H1 (cell line): ENCODE results near the gene NHERF2. TPM values are rescaled to one million over a fixed set of nuclear protein-coding genes. Genes with fewer than 3 reads are reported as not detected.

ENCODE experiments used
- CTCF ChIA-PET: fragments of 300-600 bp; sonication (Branson Sonifier 250); formaldehyde crosslinking; loops from one replicate; lab custom pipeline; 2021; ENCODE audit not compliant: partially characterized antibody; lab: Charles Lee
- POLR2A ChIA-PET: fragments of 300-600 bp; sonication (Branson Sonifier 250); formaldehyde crosslinking; loops from one replicate; lab custom pipeline; 2021; ENCODE audit warnings: inconsistent platforms; ENCODE audit not compliant: partially characterized antibody; lab: Charles Lee
- DNase-seq, 2 experiments: peaks; one replicate each; pipeline versions ENCODE4 v3.0.0 to v3.0.0-alpha.2; 2010 to 2022; ENCODE audit warnings: low spot score in 2 of 2, low read depth in 1 of 2, mixed read lengths in 1 of 2
- FAIRE-seq: peaks from 2 replicates; lab custom pipeline; 2011; peaks lifted over from hg19 to GRCh38; lab: Jason Lieb, UNC
- H2AFZ ChIP-seq: 2 replicates; pipeline ENCODE4 v1.8.1; 2012; ENCODE audit warnings: low read length, inconsistent platforms
- H2AK5ac ChIP-seq: 2 replicates; pipeline ENCODE4 v1.6.1; 2013; ENCODE audit warnings: low read depth, low read length
- H2BK120ac ChIP-seq: replicated peaks from 2 replicates; pipeline ENCODE3; 2013; ENCODE audit warnings: low read depth, low read length, inconsistent platforms
- H2BK12ac ChIP-seq: 2 replicates; pipeline ENCODE4 v1.6.1; 2013; ENCODE audit warnings: low read depth, low read length
- H2BK15ac ChIP-seq: 2 replicates; pipeline ENCODE4 v1.6.1; 2013; ENCODE audit warnings: low read length
- H2BK20ac ChIP-seq: 2 replicates; pipeline ENCODE4 v1.6.1; 2013; ENCODE audit warnings: low read length
- H2BK5ac ChIP-seq: 2 replicates; pipeline ENCODE4 v1.6.1; 2013; ENCODE audit warnings: low read depth, low read length
- H3K14ac ChIP-seq: 2 replicates; pipeline ENCODE4 v1.6.1; 2013; ENCODE audit warnings: inconsistent platforms; ENCODE audit not compliant: insufficient read length
- H3K18ac ChIP-seq: 2 replicates; pipeline ENCODE4 v1.6.1; 2013; ENCODE audit warnings: low read length; ENCODE audit errors: extremely low read depth
- H3K23ac ChIP-seq: 2 replicates; pipeline ENCODE4 v1.6.1; 2013; ENCODE audit warnings: inconsistent platforms; ENCODE audit not compliant: insufficient read length
- H3K23me2 ChIP-seq: 2 replicates; pipeline ENCODE4 v1.6.1; 2013; ENCODE audit warnings: low read depth, low read length
- H3K27ac ChIP-seq: 2 replicates; pipeline ENCODE4 v1.6.1; 2011; ENCODE audit warnings: low read depth, low read length, inconsistent platforms
- H3K27me3 ChIP-seq, 4 experiments: replicated peaks in 1 of 4; 1 replicate in 1 of 4; 2 replicates in 3 of 4; pipeline versions ENCODE4 v1.6.1 to v1.8.1; 2011 to 2013; ENCODE audit warnings: low read length in 3 of 4, mild to moderate bottlenecking in 3 of 4, inconsistent platforms in 2 of 4, mixed read lengths in 2 of 4, moderate library complexity in 1 of 4; ENCODE audit not compliant: control insufficient read depth in 3 of 4, insufficient read depth in 3 of 4; ENCODE audit errors: extremely low read depth in 1 of 4
- H3K36me3 ChIP-seq, 4 experiments: 2 replicates each; pipeline versions ENCODE4 v1.6.1 to v1.8.1; 2011 to 2013; ENCODE audit warnings: mild to moderate bottlenecking in 4 of 4, low read length in 3 of 4, moderate library complexity in 2 of 4, control low read depth in 1 of 4, inconsistent platforms in 1 of 4; ENCODE audit not compliant: insufficient read depth in 4 of 4, control insufficient read depth in 2 of 4
- H3K4ac ChIP-seq: replicated peaks from 2 replicates; pipeline ENCODE3; 2013; ENCODE audit warnings: low read length, low read depth, mixed read lengths, inconsistent platforms; ENCODE audit not compliant: insufficient read length
- H3K4me1 ChIP-seq, 4 experiments: replicated peaks in 1 of 4; 1 replicate in 1 of 4; 2 replicates in 3 of 4; pipeline versions ENCODE4 v1.6.1 to v1.8.1; 2011 to 2013; ENCODE audit warnings: low read length in 3 of 4, inconsistent platforms in 2 of 4, mixed read lengths in 1 of 4; ENCODE audit not compliant: insufficient read depth in 4 of 4, control insufficient read depth in 3 of 4
- H3K4me2 ChIP-seq, 2 experiments: 2 replicates each; pipeline versions ENCODE4 v1.6.1 to v1.8.1; 2011 to 2013; ENCODE audit warnings: low read depth in 2 of 2, low read length in 2 of 2, control low read depth in 1 of 2, inconsistent platforms in 1 of 2, mild to moderate bottlenecking in 1 of 2; ENCODE audit not compliant: insufficient read depth in 1 of 2
- H3K4me3 ChIP-seq, 4 experiments: fragments of 200-600, 300-600 bp in 1 of 4; sonication (generic), shearing (Covaris generic), sonication (Bioruptor Twin) in 1 of 4; 2 replicates each; pipeline versions ENCODE4 v1.5.1 to v1.8.1; 2011 to 2016; ENCODE audit warnings: low read length in 4 of 4, low read depth in 3 of 4, control low read depth in 2 of 4, inconsistent platforms in 2 of 4, mild to moderate bottlenecking in 2 of 4, mixed read lengths in 1 of 4, moderate library complexity in 1 of 4; ENCODE audit not compliant: insufficient read depth in 2 of 4; ENCODE audit errors: extremely low read depth in 1 of 4
- H3K56ac ChIP-seq: replicated peaks from 2 replicates; pipeline ENCODE3; 2013; ENCODE audit warnings: low read depth, mild to moderate bottlenecking, mixed read lengths, low read length, inconsistent platforms; ENCODE audit not compliant: insufficient read length
- H3K79me1 ChIP-seq: 2 replicates; pipeline ENCODE4 v1.6.1; 2013; ENCODE audit warnings: low read depth, low read length, control low read depth
- H3K79me2 ChIP-seq, 2 experiments: 2 replicates each; pipeline versions ENCODE4 v1.6.1 to v1.8.1; 2012 to 2013; ENCODE audit warnings: low read length in 2 of 2, mild to moderate bottlenecking in 2 of 2, inconsistent platforms in 1 of 2; ENCODE audit not compliant: insufficient read depth in 2 of 2, control insufficient read depth in 1 of 2
- H3K9ac ChIP-seq, 4 experiments: replicated peaks in 1 of 4; 1 replicate in 1 of 4; 2 replicates in 3 of 4; pipeline versions ENCODE4 v1.6.1 to v1.8.1; 2011 to 2013; ENCODE audit warnings: low read depth in 3 of 4, low read length in 3 of 4, control low read depth in 2 of 4, mild to moderate bottlenecking in 2 of 4, moderate library complexity in 2 of 4, inconsistent platforms in 1 of 4; ENCODE audit errors: extremely low read depth in 1 of 4
- H3K9me3 ChIP-seq, 2 experiments: 2 replicates each; pipeline versions ENCODE4 v1.6.1 to v1.8.1; 2012 to 2013; ENCODE audit warnings: mild to moderate bottlenecking in 2 of 2, moderate library complexity in 2 of 2, control low read depth in 1 of 2, inconsistent platforms in 1 of 2, low read depth in 1 of 2, low read length in 1 of 2, mixed read lengths in 1 of 2; ENCODE audit not compliant: insufficient read depth in 2 of 2
- H4K20me1 ChIP-seq, 2 experiments: replicated peaks in 1 of 2; 2 replicates each; pipeline versions ENCODE3 to v1.8.1; 2011 to 2013; ENCODE audit warnings: inconsistent platforms in 2 of 2, low read length in 2 of 2, mild to moderate bottlenecking in 1 of 2; ENCODE audit not compliant: insufficient read depth in 2 of 2, control insufficient read depth in 1 of 2
- H4K5ac ChIP-seq: 2 replicates; pipeline ENCODE4 v1.6.1; 2013; ENCODE audit warnings: low read length, low read depth, mixed read lengths, inconsistent platforms; ENCODE audit not compliant: insufficient read length
- H4K8ac ChIP-seq: 2 replicates; pipeline ENCODE4 v1.8.0; 2013; ENCODE audit warnings: mild to moderate bottlenecking, moderate library complexity, low read length, inconsistent platforms; ENCODE audit not compliant: insufficient read depth; ENCODE audit errors: extremely low read depth
- H4K91ac ChIP-seq: replicated peaks from 2 replicates; pipeline ENCODE3; 2013; ENCODE audit warnings: low read length, mixed read lengths, inconsistent platforms; ENCODE audit not compliant: insufficient read length
- FOSL1 ChIP-seq: IDR thresholded peaks from 2 replicates; pipeline ENCODE4 v1.6.1; 2011; ENCODE audit warnings: mild to moderate bottlenecking, low read depth, low read length, moderate library complexity; ENCODE audit not compliant: insufficient read depth
- HDAC6 ChIP-seq: IDR thresholded peaks from one replicate; pipeline ENCODE4 v1.7.1; 2012; ENCODE audit warnings: low read depth, mild to moderate bottlenecking, inconsistent platforms, low read length, moderate library complexity
- JUN ChIP-seq: IDR thresholded peaks from 2 replicates; pipeline ENCODE4 v1.6.1; 2011; ENCODE audit warnings: low read depth, mild to moderate bottlenecking, improper control_type of control experiment, low read length
- KDM1A ChIP-seq: fragments of 200-600, 300-600 bp; sonication (generic); IDR thresholded peaks from 2 replicates; pipeline ENCODE4 v1.7.1; 2016; ENCODE audit warnings: mild to moderate bottlenecking, low read length, borderline replicate concordance
- SUZ12 ChIP-seq: fragments of 200-600 bp; sonication (generic); IDR thresholded peaks from 2 replicates; pipeline ENCODE4 v1.6.1; 2012; ENCODE audit warnings: mild to moderate bottlenecking, inconsistent platforms, low read length, moderate library complexity, mixed read lengths
- TAF7 ChIP-seq: optimal IDR thresholded peaks from 2 replicates; pipeline ENCODE3; 2011; ENCODE audit warnings: low read depth, mild to moderate bottlenecking, inconsistent platforms, low read length, moderate library complexity, borderline replicate concordance
- TEAD4 ChIP-seq: IDR thresholded peaks from 2 replicates; pipeline ENCODE4 v1.6.1; 2012; ENCODE audit warnings: low read depth, low read length, inconsistent platforms, mixed read lengths
- WGBS, 2 experiments: shearing (Covaris generic) in 1 of 2; methylation state at CpG; one replicate each; pipeline versions ENCODE4 v1.1.6 to v1.1.7; 2013 to 2015; ENCODE audit warnings: low lambda C conversion rate in 2 of 2, mixed read lengths in 2 of 2, inconsistent platforms in 1 of 2, low coverage in 1 of 2, missing lambda C conversion rate in 1 of 2; ENCODE audit not compliant: insufficient replicate concordance in 2 of 2, insufficient coverage in 1 of 2, insufficient read length in 1 of 2; ENCODE audit errors: extremely low coverage in 1 of 2, missing lambda C conversion rate in 1 of 2; 5-methylcytosine and 5-hydroxymethylcytosine counted together
- polyA plus RNA-seq, 7 experiments: library from polyadenylated mRNA; depleted of rRNA in 3 of 7; stranded (reverse) in 5 of 7; unstranded in 2 of 7; fragments of >200 nt in 5 of 7; fragments of 200-250 nt in 2 of 7; gene quantifications; 1 replicate in 5 of 7; 2 replicates in 1 of 7; 4 replicates in 1 of 7; pipeline versions ENCODE4 v1.2.1 to v1.2.3, GENCODE V29; 2011 to 2013; ENCODE audit warnings: missing spikeins in 2 of 7, mixed read lengths in 2 of 7
- total RNA-seq: library from RNA; stranded (reverse); fragmentation: NEBNext Ultra II Directional; extraction: Animal tissue kit (Norgen Biotek cat#: 25700); gene quantifications from 2 replicates; pipeline ENCODE4 v1.2.1, GENCODE V29; 2021

The NHERF2 gene
- total and polyA plus RNA-seq, 2 of the 8 experiments (the other 6 are each of a cell fraction or from before 2014, with no cell fraction given), result 13.9 to 19.3 TPM

DNA sequence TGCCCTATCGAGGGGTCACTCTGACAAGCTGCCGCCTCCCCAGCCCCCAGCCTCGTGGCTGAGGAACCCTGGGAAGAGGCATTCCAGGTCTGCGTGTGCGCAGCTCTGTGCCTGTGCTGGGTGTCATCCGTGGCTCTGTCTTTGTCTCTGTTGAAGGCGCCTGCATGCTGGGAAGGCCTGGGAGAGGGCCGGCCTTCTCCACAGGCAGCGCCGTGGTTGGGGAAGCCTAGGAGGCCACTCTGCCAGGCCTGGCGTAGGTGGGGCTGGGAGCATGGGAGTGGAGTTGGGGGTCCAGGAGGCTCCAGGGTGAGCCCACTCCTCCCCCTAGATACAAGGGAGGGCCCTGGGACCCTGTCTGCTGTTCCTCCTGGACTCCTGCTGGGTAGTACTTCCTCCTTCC, 3.3 kb downstream of the NHERF2 start:
- Histone ChIP-seq H4K5ac (no peak overlapping the region), H3K4me3 (no peak overlapping the region), H4K8ac (peak overlapping the region; percentile 35; the same call in 1 of the 2 replicates), H3K18ac (no peak overlapping the region), H2BK20ac (no peak overlapping the region), H3K27ac (no peak overlapping the region), H3K23me2 (peaks cover 7% of the 10 kb centered on the region; the same call in 1 of the 2 replicates), H3K27me3 (peaks cover 0 to 25% (median 18%) of the 10 kb centered on the region in 4 experiments; a peak in 5 of 7 replicates), H3K9me3 (no peaks in the 10 kb centered on the region), H2BK12ac (no peak overlapping the region), H2AFZ (no peak overlapping the region), H3K56ac (no peak overlapping the region), H2AK5ac (no peak overlapping the region), H4K91ac (no peak overlapping the region), H4K20me1 (peaks cover 0 to 11% of the 10 kb centered on the region in 2 experiments), H3K79me2 (no peaks in the 10 kb centered on the region), H2BK120ac (no peak overlapping the region), H3K9ac (no peak overlapping the region), H2BK15ac (no peak overlapping the region), H3K23ac (no peak overlapping the region), H3K4me2 (no peak overlapping the region), H2BK5ac (peak overlapping the region; percentile 52; the same call in 1 of the 2 replicates), H3K14ac (no peak overlapping the region), H3K36me3 (no peaks in the 10 kb centered on the region), H3K79me1 (no peaks in the 10 kb centered on the region), H3K4me1 (peaks cover 0 to 8% (median 5%) of the 10 kb centered on the region in 4 experiments; a peak in 5 of 7 replicates), H3K4ac (no peak overlapping the region)
- FAIRE-seq, result no peak
- no peak for DNase-seq
- POLR2A ChIA-PET, result interaction anchor here (0.9 to 1.0 kb wide), 2 partner anchors 65 to 95 kb away, joined by 3 read pairs; partner anchors contain the start of gene RPS2
- 98% methylated on average over 11 of the region's 11 CpGs; no CpG with 5 or more reads in 1 of the 2 experiments for WGBS, 2 experiments
- CTCF ChIA-PET, result interaction anchor here (0.6 to 2.3 kb wide), 9 partner anchors 12 to 111 kb away, joined by 3 to 7 read pairs (median 4); partner anchors contain the start of genes NTHL1 and TSC2
- TF ChIP-seq JUN, result no peak
- no peak for TF ChIP-seq TAF7
- no peak for TF ChIP-seq KDM1A
- TF ChIP-seq HDAC6, result no peak
- TF ChIP-seq SUZ12, result no peak
- TF ChIP-seq FOSL1, result no peak
- no peak for TF ChIP-seq TEAD4
